Measurements from ENCODE around the gene P4HA3.
"Not testable (repeated sequence)": the region's sequence is repeated elsewhere in the genome, so short reads cannot be mapped to it uniquely, and the experiment has no call there.

The P4HA3 gene

GRCh38 chr11:74311352-74311926, at the start of gene P4HA3:
P4HA3 (minus strand) TSS chr11:74311640; CDS start chr11:74311611, 29 bp downstream.
- peak; percentile 36 for DNase-seq

GRCh38 chr11:74357449-74357848, 46.0 kb upstream of the P4HA3 start:
- no peak for DNase-seq

- no peak for DNase-seq
These were observed 44.2 kb upstream of the P4HA3 start for GRCh38 chr11:74355626-74356025.

GRCh38 chr11:74354036-74354435, 42.6 kb upstream of the P4HA3 start:
- no peak for DNase-seq

GRCh38 chr11:74347381-74347780, 35.9 kb upstream of the P4HA3 start:
- DNase-seq, result no peak

- DNase-seq, result no peak
These were observed 34.0 kb upstream of the P4HA3 start for GRCh38 chr11:74345420-74345819.

- DNase-seq, result no peak
These were observed 30.5 kb upstream of the P4HA3 start for GRCh38 chr11:74341921-74342320.

GRCh38 chr11:74339619-74340018, 28.2 kb upstream of the P4HA3 start:
- no peak for DNase-seq

- no peak for DNase-seq
These were observed 27.5 kb upstream of the P4HA3 start for GRCh38 chr11:74338963-74339362.

GRCh38 chr11:74333193-74333592, 21.8 kb upstream of the P4HA3 start:
- no peak for DNase-seq

GRCh38 chr11:74332291-74332690, 20.9 kb upstream of the P4HA3 start:
- no peak for DNase-seq

- DNase-seq, result not testable (repeated sequence)
These were observed 19.6 kb upstream of the P4HA3 start for GRCh38 chr11:74331000-74331399.

GRCh38 chr11:74330075-74330858, 18.8 kb upstream of the P4HA3 start:
- DNase-seq, result no peak

- DNase-seq, result no peak
These were observed 15.6 kb upstream of the P4HA3 start for GRCh38 chr11:74327076-74327475.

- DNase-seq, result no peak
These were observed 15.2 kb upstream of the P4HA3 start for GRCh38 chr11:74326665-74327064.

- no peak for DNase-seq
These were observed 14.5 kb upstream of the P4HA3 start for GRCh38 chr11:74325649-74326645.

GRCh38 chr11:74322667-74323066, 11.2 kb upstream of the P4HA3 start:
- DNase-seq, result no peak

GRCh38 chr11:74321487-74322188, 10.2 kb upstream of the P4HA3 start:
- DNase-seq, result peak; percentile 18

GRCh38 chr11:74320538-74320937, 9.1 kb upstream of the P4HA3 start:
- no peak for DNase-seq

- no peak for DNase-seq
These were observed 7.8 kb upstream of the P4HA3 start for GRCh38 chr11:74319139-74319816.

GRCh38 chr11:74318241-74318932, 6.9 kb upstream of the P4HA3 start:
- DNase-seq, result no peak
